Neural cell (in vitro differentiated cells): Measurements from ENCODE around the gene CDCP2. TPM values are rescaled to one million over a fixed set of nuclear protein-coding genes. Genes with fewer than 3 reads are reported as not detected.

Experiments used
- H2AFZ ChIP-seq: fragments of 200-600, 300-800 bp; sonication (generic), shearing (Covaris generic); 2 replicates; pipeline ENCODE4 v1.6.0; 2014; ENCODE audit warnings: low read depth, mild to moderate bottlenecking, antibody characterized with exemption, low read length, moderate library complexity
- H3F3A ChIP-seq: fragments of 200-600 bp; shearing (Covaris generic); 2 replicates; pipeline ENCODE4 v1.6.1; 2016; ENCODE audit warnings: mild to moderate bottlenecking, moderate library complexity, mixed read lengths, antibody characterized with exemption, low read length; ENCODE audit not compliant: insufficient read depth, poor library complexity, severe bottlenecking
- H3K27ac ChIP-seq: fragments of 200-600, 300-800 bp; sonication (generic), shearing (Covaris generic); 2 replicates; pipeline ENCODE4 v1.5.1; 2014; ENCODE audit warnings: mild to moderate bottlenecking, low read length, moderate library complexity
- H3K27me3 ChIP-seq: fragments of 300-800, 200-600 bp; sonication (generic), shearing (Covaris generic); 2 replicates; pipeline ENCODE4 v1.6.0; 2014; ENCODE audit warnings: mild to moderate bottlenecking, low read depth, low read length, moderate library complexity; ENCODE audit not compliant: insufficient read depth
- H3K36me3 ChIP-seq: fragments of 300-800, 200-600 bp; sonication (generic), shearing (Covaris generic); 2 replicates; pipeline ENCODE4 v1.5.1; 2014; ENCODE audit warnings: mild to moderate bottlenecking, antibody characterized with exemption, low read length, moderate library complexity; ENCODE audit not compliant: insufficient read depth
- H3K4me2 ChIP-seq: fragments of 300-800, 200-600 bp; sonication (generic), shearing (Covaris generic); 2 replicates; pipeline ENCODE4 v1.6.0; 2014; ENCODE audit warnings: mild to moderate bottlenecking, low read length
- H3K4me3 ChIP-seq: fragments of 300-800, 200-600 bp; sonication (generic), shearing (Covaris generic); 2 replicates; pipeline ENCODE4 v1.5.1; 2014; ENCODE audit warnings: mild to moderate bottlenecking, low read length, moderate library complexity
- H3K79me2 ChIP-seq: fragments of 200-600 bp; shearing (Covaris generic); replicated peaks from 2 replicates; pipeline ENCODE4 v1.6.0; 2014; ENCODE audit warnings: mild to moderate bottlenecking, low read length, moderate library complexity; ENCODE audit not compliant: insufficient read depth
- H3K9ac ChIP-seq: fragments of 300-800, 200-600 bp; sonication (generic), shearing (Covaris generic); 2 replicates; pipeline ENCODE4 v1.6.1; 2016; ENCODE audit warnings: mild to moderate bottlenecking, low read length, mixed read lengths
- H3K9me2 ChIP-seq: fragments of 200-600 bp; shearing (Covaris generic); 2 replicates; pipeline ENCODE4 v1.6.1; 2016; ENCODE audit warnings: mild to moderate bottlenecking, low read length, mixed read lengths; ENCODE audit not compliant: insufficient read depth
- H3K9me3 ChIP-seq: fragments of 200-600, 300-800 bp; sonication (generic), shearing (Covaris generic); 2 replicates; pipeline ENCODE4 v1.6.1; 2016; ENCODE audit warnings: mild to moderate bottlenecking, mixed run types, low read length, moderate library complexity, mixed read lengths
- H4K20me1 ChIP-seq: fragments of 200-600 bp; shearing (Covaris generic); 2 replicates; pipeline ENCODE4 v1.6.1; 2016; ENCODE audit warnings: mild to moderate bottlenecking, mixed run types; ENCODE audit not compliant: insufficient read depth
- CTCF ChIP-seq: fragments of 450-650 bp; IDR thresholded peaks from 2 replicates; pipeline ENCODE4 v1.5.1; 2014; ENCODE audit warnings: antibody characterized with exemption, mild to moderate bottlenecking, moderate library complexity; ENCODE audit not compliant: poor library complexity, severe bottlenecking
- EP300 ChIP-seq: fragments of 450-650 bp; conservative IDR thresholded peaks from 2 replicates; pipeline ENCODE4 v1.6.1; 2014; ENCODE audit warnings: antibody characterized with exemption, mild to moderate bottlenecking, moderate library complexity; ENCODE audit not compliant: poor library complexity, severe bottlenecking
- EZH2 ChIP-seq: fragments of 200-600, 300-800 bp; shearing (Covaris generic), sonication (generic); IDR thresholded peaks from 2 replicates; pipeline ENCODE4 v1.6.1; 2014; ENCODE audit warnings: antibody characterized with exemption, low read length, borderline replicate concordance, mild to moderate bottlenecking; ENCODE audit not compliant: insufficient read depth, poor library complexity, severe bottlenecking
- MXI1 ChIP-seq: fragments of 450-650 bp; conservative IDR thresholded peaks from 2 replicates; pipeline ENCODE4 v1.6.1; 2014; ENCODE audit warnings: antibody characterized with exemption, mild to moderate bottlenecking; ENCODE audit not compliant: poor library complexity, severe bottlenecking
- POLR2AphosphoS5 ChIP-seq: IDR thresholded peaks from 2 replicates; pipeline ENCODE4 v1.6.1; 2012
- RAD21 ChIP-seq: fragments of 450-650 bp; conservative IDR thresholded peaks from 2 replicates; pipeline ENCODE4 v1.6.1; 2014; ENCODE audit warnings: antibody characterized with exemption, mild to moderate bottlenecking, moderate library complexity
- REST ChIP-seq: IDR thresholded peaks from 2 replicates; pipeline ENCODE4 v1.6.1; 2012; ENCODE audit warnings: borderline replicate concordance
- SMC3 ChIP-seq: fragments of 450-650 bp; conservative IDR thresholded peaks from 2 replicates; pipeline ENCODE4 v1.6.1; 2014; ENCODE audit warnings: antibody characterized with exemption, mild to moderate bottlenecking, moderate library complexity; ENCODE audit not compliant: poor library complexity
- TAF1 ChIP-seq: IDR thresholded peaks from 2 replicates; pipeline ENCODE4 v1.6.1; 2012; ENCODE audit warnings: low read depth
- polyA plus RNA-seq: library from polyadenylated mRNA; depleted of rRNA; stranded (reverse); fragments of >200 nt; gene quantifications from 2 replicates; pipeline ENCODE4 v1.2.3, GENCODE V29; 2014

CDCP2 gene
- polyA plus RNA-seq, 1 donor from 2014 or later: not detected

- H4K20me1 ChIP-seq: no peaks in the 10 kb centered on the region
- no peak overlapping the region for H3K27ac ChIP-seq
- H3K9ac ChIP-seq: no peak overlapping the region
- no peak overlapping the region for H2AFZ ChIP-seq
- TF ChIP-seq CTCF (no peak), TAF1 (no peak), EP300 (no peak), SMC3 (no peak)
- H3K9me2 ChIP-seq: no peaks in the 10 kb centered on the region
- H3K36me3 ChIP-seq: no peaks in the 10 kb centered on the region
- no peak overlapping the region for H3K4me3 ChIP-seq
- no peaks in the 10 kb centered on the region for H3K9me3 ChIP-seq
- no peaks in the 10 kb centered on the region for H3K27me3 ChIP-seq
- no peaks in the 10 kb centered on the region for H3K79me2 ChIP-seq
- H3F3A ChIP-seq: no peaks in the 10 kb centered on the region
- H3K4me2 ChIP-seq: no peak overlapping the region
These were observed 13.1 kb downstream of the CDCP2 start for GRCh38 chr1:54139711-54140110.

GRCh38 chr1:54138994-54139393 is 13.8 kb downstream of the CDCP2 start:
- Histone ChIP-seq H3K9me2 (no peaks in the 10 kb centered on the region), H3K4me3 (no peak overlapping the region), H3K9me3 (no peaks in the 10 kb centered on the region), H2AFZ (no peak overlapping the region), H3K27ac (no peak overlapping the region), H3K27me3 (no peaks in the 10 kb centered on the region), H3K9ac (no peak overlapping the region), H3K36me3 (no peaks in the 10 kb centered on the region), H3F3A (no peaks in the 10 kb centered on the region), H4K20me1 (no peaks in the 10 kb centered on the region), H3K4me2 (no peak overlapping the region), H3K79me2 (no peaks in the 10 kb centered on the region)
- TF ChIP-seq EP300 (no peak), SMC3 (no peak), TAF1 (no peak), CTCF (no peak), MXI1 (no peak), RAD21 (no peak), POLR2AphosphoS5 (no peak), REST (no peak), EZH2 (no peak)
